GM23248 (cell line): ENCODE data around the gene KCND2. TPM values are rescaled to one million over a fixed set of nuclear protein-coding genes. Genes with fewer than 3 reads are reported as not detected.

Experiments
- DNase-seq: peaks from one replicate; pipeline ENCODE4 v3.0.0-alpha.2; 2015
- H2AFZ ChIP-seq: fragments of 200-600 bp; sonication (generic); 2 replicates; pipeline ENCODE4 v1.6.1; 2016; ENCODE audit warnings: antibody characterized with exemption
- H3F3A ChIP-seq: fragments of 200-600 bp; sonication (generic); 2 replicates; pipeline ENCODE4 v1.6.1; 2016; ENCODE audit warnings: mild to moderate bottlenecking, antibody characterized with exemption, mixed run types; ENCODE audit not compliant: insufficient read depth
- H3K27ac ChIP-seq: fragments of 200-600 bp; sonication (generic); 2 replicates; pipeline ENCODE4 v1.5.1; 2016; ENCODE audit warnings: mild to moderate bottlenecking
- H3K27me3 ChIP-seq: fragments of 200-600 bp; sonication (generic); replicated peaks from 2 replicates; pipeline ENCODE4 v1.6.1; 2016; ENCODE audit warnings: mild to moderate bottlenecking; ENCODE audit not compliant: insufficient read depth
- H3K36me3 ChIP-seq: fragments of 200-600 bp; sonication (generic); 2 replicates; pipeline ENCODE4 v1.6.1; 2016; ENCODE audit warnings: low read depth, mild to moderate bottlenecking
- H3K4me1 ChIP-seq: fragments of 200-600 bp; sonication (generic); 2 replicates; pipeline ENCODE4 v1.6.1; 2016; ENCODE audit warnings: mild to moderate bottlenecking; ENCODE audit not compliant: insufficient read depth
- H3K4me2 ChIP-seq: fragments of 200-600 bp; sonication (generic); one replicate; pipeline ENCODE4 v1.6.1; 2016; ENCODE audit warnings: mild to moderate bottlenecking; ENCODE audit not compliant: unreplicated experiment
- H3K4me3 ChIP-seq: fragments of 200-600 bp; sonication (generic); 2 replicates; pipeline ENCODE4 v1.5.1; 2016; ENCODE audit warnings: mild to moderate bottlenecking
- H3K79me2 ChIP-seq: fragments of 200-600 bp; sonication (generic); 2 replicates; pipeline ENCODE4 v1.6.1; 2016; ENCODE audit warnings: mild to moderate bottlenecking; ENCODE audit not compliant: insufficient read depth
- H3K9ac ChIP-seq: fragments of 200-600 bp; sonication (generic); 2 replicates; pipeline ENCODE4 v1.6.1; 2016; ENCODE audit warnings: mild to moderate bottlenecking
- H3K9me2 ChIP-seq: fragments of 200-600 bp; sonication (generic); 2 replicates; pipeline ENCODE4 v1.6.1; 2016; ENCODE audit warnings: mixed run types, mild to moderate bottlenecking, moderate library complexity; ENCODE audit not compliant: insufficient read depth
- H3K9me3 ChIP-seq: fragments of 200-600 bp; sonication (generic); one replicate; pipeline ENCODE4 v1.6.1; 2017; ENCODE audit warnings: low read depth
- H4K20me1 ChIP-seq: fragments of 200-600 bp; sonication (generic); 2 replicates; pipeline ENCODE4 v1.6.0; 2016; ENCODE audit not compliant: insufficient read depth
- EZH2 ChIP-seq: fragments of 200-600 bp; sonication (generic); IDR thresholded peaks from 2 replicates; pipeline ENCODE4 v1.6.1; 2018; ENCODE audit warnings: antibody characterized with exemption, mild to moderate bottlenecking; ENCODE audit not compliant: insufficient read depth, poor library complexity, severe bottlenecking
- EZH2phosphoT487 ChIP-seq: fragments of 200-600 bp; sonication (generic); IDR thresholded peaks from 2 replicates; pipeline ENCODE4 v1.6.1; 2018; ENCODE audit warnings: antibody characterized with exemption, moderate library complexity, mild to moderate bottlenecking, low read depth; ENCODE audit not compliant: insufficient read depth
- WGBS, 2 experiments: methylation state at CpG; one replicate each; pipeline ENCODE4 v1.1.6; 2015 to 2017; ENCODE audit warnings: low lambda C conversion rate in 2 of 2, low coverage in 1 of 2; ENCODE audit errors: missing lambda C conversion rate in 2 of 2; 5-methylcytosine and 5-hydroxymethylcytosine counted together
- in situ Hi-C: fragments of 300-500 bp; cut with MboI; formaldehyde crosslinking; loops from 2 replicates; pipeline ENCODE4 v1.15.0; 2020
- polyA plus RNA-seq: library from polyadenylated mRNA; unstranded; fragments of >200 nt; fragmentation: Nextera tagmentation; extraction: Ambion mirVana; gene quantifications from 2 replicates; pipeline ENCODE4 v1.2.1, GENCODE V29; 2016
- total RNA-seq: library from RNA; depleted of rRNA; stranded (reverse); fragments of >200 nt; shearing (Covaris generic); gene quantifications from 2 replicates; pipeline ENCODE4 v1.2.3, GENCODE V29; 2014

The KCND2 gene
- total and polyA plus RNA-seq, 2 experiments from 2014 or later, result 0.35 to 1.5 TPM

- Histone ChIP-seq H3K4me3 (no peak overlapping the region), H4K20me1 (no peaks in the 10 kb centered on the region), H3K27me3 (no peaks in the 10 kb centered on the region), H2AFZ (no peak overlapping the region), H3K9me2 (no peaks in the 10 kb centered on the region), H3K36me3 (no peaks in the 10 kb centered on the region), H3K9ac (no peak overlapping the region), H3F3A (no peaks in the 10 kb centered on the region), H3K4me2 (no peak overlapping the region), H3K9me3 (no peaks in the 10 kb centered on the region), H3K79me2 (no peaks in the 10 kb centered on the region), H3K4me1 (no peaks in the 10 kb centered on the region), H3K27ac (no peak overlapping the region)
- in situ Hi-C loops, result no loop called here
- DNase-seq, result no peak
- WGBS, 2 experiments, result 5 to 10% methylated on average over 1 of the region's 1 CpG
- no peak for TF ChIP-seq EZH2phosphoT487
- no peak for TF ChIP-seq EZH2
These were observed 158.0 kb downstream of the KCND2 start for GRCh38 chr7:120431016-120431415.

GRCh38 chr7:120436487-120437060 lies 163.6 kb downstream of the KCND2 start:
- H2AFZ ChIP-seq, result no peak overlapping the region
- in situ Hi-C loops, result no loop called here
- no peak for DNase-seq
- H3K9me2 ChIP-seq, result no peaks in the 10 kb centered on the region
- H3F3A ChIP-seq, result no peaks in the 10 kb centered on the region
- TF ChIP-seq EZH2, result no peak
- TF ChIP-seq EZH2phosphoT487, result no peak
- no peaks in the 10 kb centered on the region for H3K79me2 ChIP-seq
- H3K4me3 ChIP-seq, result no peak overlapping the region
- no peak overlapping the region for H3K27ac ChIP-seq
- H4K20me1 ChIP-seq, result no peaks in the 10 kb centered on the region
- H3K36me3 ChIP-seq, result no peaks in the 10 kb centered on the region
- H3K4me1 ChIP-seq, result no peaks in the 10 kb centered on the region
- H3K27me3 ChIP-seq, result no peaks in the 10 kb centered on the region
- 44 to 45% methylated on average over 1 of the region's 1 CpG for WGBS, 2 experiments
- no peak overlapping the region for H3K4me2 ChIP-seq
- no peaks in the 10 kb centered on the region for H3K9me3 ChIP-seq
- no peak overlapping the region for H3K9ac ChIP-seq

GRCh38 chr7:120441850-120442249 lies 168.9 kb downstream of the KCND2 start:
- H3K4me2 ChIP-seq, result no peak overlapping the region
- H3K9ac ChIP-seq, result no peak overlapping the region
- H3K36me3 ChIP-seq, result no peaks in the 10 kb centered on the region
- H3K4me1 ChIP-seq, result no peaks in the 10 kb centered on the region
- H2AFZ ChIP-seq, result no peak overlapping the region
- H3K79me2 ChIP-seq, result no peaks in the 10 kb centered on the region
- H3F3A ChIP-seq, result no peaks in the 10 kb centered on the region
- WGBS, 2 experiments, result 6 to 7% methylated on average over 1 of the region's 1 CpG
- TF ChIP-seq EZH2, result no peak
- no peak for TF ChIP-seq EZH2phosphoT487
- H3K9me2 ChIP-seq, result no peaks in the 10 kb centered on the region
- DNase-seq, result no peak
- no peak overlapping the region for H3K4me3 ChIP-seq
- H4K20me1 ChIP-seq, result no peaks in the 10 kb centered on the region
- no peaks in the 10 kb centered on the region for H3K9me3 ChIP-seq
- in situ Hi-C loops, result no loop called here
- H3K27ac ChIP-seq, result no peak overlapping the region
- no peaks in the 10 kb centered on the region for H3K27me3 ChIP-seq

GRCh38 chr7:120442838-120443237 lies 169.9 kb downstream of the KCND2 start:
- H3K79me2 ChIP-seq, result no peaks in the 10 kb centered on the region
- H3K4me1 ChIP-seq, result no peaks in the 10 kb centered on the region
- no peaks in the 10 kb centered on the region for H3F3A ChIP-seq
- H3K9ac ChIP-seq, result no peak overlapping the region
- H3K4me2 ChIP-seq, result no peak overlapping the region
- no peak overlapping the region for H2AFZ ChIP-seq
- WGBS, 2 experiments, result 29 to 32% methylated on average over 2 of the region's 2 CpGs
- H3K27ac ChIP-seq, result no peak overlapping the region
- H4K20me1 ChIP-seq, result no peaks in the 10 kb centered on the region
- no peaks in the 10 kb centered on the region for H3K27me3 ChIP-seq
- no peaks in the 10 kb centered on the region for H3K9me2 ChIP-seq
- no peak for DNase-seq
- in situ Hi-C loops, result no loop called here
- TF ChIP-seq EZH2phosphoT487 (no peak), EZH2 (no peak)
- H3K4me3 ChIP-seq, result no peak overlapping the region
- H3K9me3 ChIP-seq, result no peaks in the 10 kb centered on the region
- H3K36me3 ChIP-seq, result no peaks in the 10 kb centered on the region

- TF ChIP-seq EZH2, result no peak
- TF ChIP-seq EZH2phosphoT487, result no peak
- Histone ChIP-seq H3K27ac (no peak overlapping the region), H3K27me3 (no peaks in the 10 kb centered on the region), H3K36me3 (no peaks in the 10 kb centered on the region), H2AFZ (no peak overlapping the region), H3K4me1 (no peaks in the 10 kb centered on the region), H3K9ac (no peak overlapping the region), H3K4me3 (no peak overlapping the region), H3K9me3 (no peaks in the 10 kb centered on the region), H3K79me2 (no peaks in the 10 kb centered on the region), H3K4me2 (no peak overlapping the region), H4K20me1 (no peaks in the 10 kb centered on the region), H3F3A (no peaks in the 10 kb centered on the region), H3K9me2 (no peaks in the 10 kb centered on the region)
- in situ Hi-C loops, result no loop called here
- 20 to 32% methylated on average over 1 of the region's 1 CpG for WGBS, 2 experiments
- DNase-seq, result no peak
These were observed 171.7 kb downstream of the KCND2 start for GRCh38 chr7:120444650-120445049.
